ENCODE data around the gene GRIK4. TPM values are rescaled to one million over a fixed set of nuclear protein-coding genes. Genes with fewer than 3 reads are reported as not detected.

GRIK4 gene
- total RNA-seq, 2 donors from 2014 or later = not detected

GRCh38 chr11:120545813-120546212 lies 34.3 kb downstream of the GRIK4 start:
- Mint-ChIP-seq H3K36me3 (ENCODE audit: low read depth) (no peaks in the 10 kb centered on the region), H3K9me3 (no peaks in the 10 kb centered on the region), H3K4me1 (no peaks in the 10 kb centered on the region), H3K27ac (no peak overlapping the region), H3K4me3 (no peak overlapping the region), H3K27me3 (peaks cover 30% of the 10 kb centered on the region)
- no peak for ATAC-seq (replicated peaks)

GRCh38 chr11:120546312-120547205 lies 35.0 kb downstream of the GRIK4 start:
- H3K4me3 Mint-ChIP-seq = no peak overlapping the region
- H3K27me3 Mint-ChIP-seq = peaks cover 31% of the 10 kb centered on the region
- H3K36me3 Mint-ChIP-seq (ENCODE audit: low read depth) = no peaks in the 10 kb centered on the region
- no peak overlapping the region for H3K27ac Mint-ChIP-seq
- H3K9me3 Mint-ChIP-seq = no peaks in the 10 kb centered on the region
- H3K4me1 Mint-ChIP-seq = no peaks in the 10 kb centered on the region
- ATAC-seq (replicated peaks) = no peak

DNA sequence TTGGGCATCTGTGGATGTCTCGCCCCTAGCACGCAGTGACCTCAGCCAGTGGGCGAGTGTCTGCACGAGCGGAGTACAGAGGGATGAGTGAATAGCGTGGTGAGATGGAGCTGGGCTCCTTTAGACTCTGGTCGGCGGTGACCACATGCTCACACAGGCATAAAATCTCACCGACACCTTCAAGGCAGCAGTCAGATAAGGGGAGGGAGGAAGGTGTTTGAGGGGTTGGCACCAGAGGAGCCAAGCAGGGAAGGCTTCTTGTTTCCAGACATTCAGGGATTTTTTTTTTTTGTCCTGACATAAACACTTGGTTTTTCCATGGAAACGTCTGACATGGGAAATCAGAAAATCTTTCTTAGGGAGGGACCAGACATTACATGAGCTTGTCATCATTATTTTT lies 35.8 kb downstream of the GRIK4 start:
- Mint-ChIP-seq H3K9me3 (no peaks in the 10 kb centered on the region), H3K4me3 (no peak overlapping the region), H3K27me3 (peaks cover 28% of the 10 kb centered on the region), H3K36me3 (ENCODE audit: low read depth) (no peaks in the 10 kb centered on the region), H3K4me1 (no peaks in the 10 kb centered on the region), H3K27ac (no peak overlapping the region)
- ATAC-seq (replicated peaks) = no peak

DNA sequence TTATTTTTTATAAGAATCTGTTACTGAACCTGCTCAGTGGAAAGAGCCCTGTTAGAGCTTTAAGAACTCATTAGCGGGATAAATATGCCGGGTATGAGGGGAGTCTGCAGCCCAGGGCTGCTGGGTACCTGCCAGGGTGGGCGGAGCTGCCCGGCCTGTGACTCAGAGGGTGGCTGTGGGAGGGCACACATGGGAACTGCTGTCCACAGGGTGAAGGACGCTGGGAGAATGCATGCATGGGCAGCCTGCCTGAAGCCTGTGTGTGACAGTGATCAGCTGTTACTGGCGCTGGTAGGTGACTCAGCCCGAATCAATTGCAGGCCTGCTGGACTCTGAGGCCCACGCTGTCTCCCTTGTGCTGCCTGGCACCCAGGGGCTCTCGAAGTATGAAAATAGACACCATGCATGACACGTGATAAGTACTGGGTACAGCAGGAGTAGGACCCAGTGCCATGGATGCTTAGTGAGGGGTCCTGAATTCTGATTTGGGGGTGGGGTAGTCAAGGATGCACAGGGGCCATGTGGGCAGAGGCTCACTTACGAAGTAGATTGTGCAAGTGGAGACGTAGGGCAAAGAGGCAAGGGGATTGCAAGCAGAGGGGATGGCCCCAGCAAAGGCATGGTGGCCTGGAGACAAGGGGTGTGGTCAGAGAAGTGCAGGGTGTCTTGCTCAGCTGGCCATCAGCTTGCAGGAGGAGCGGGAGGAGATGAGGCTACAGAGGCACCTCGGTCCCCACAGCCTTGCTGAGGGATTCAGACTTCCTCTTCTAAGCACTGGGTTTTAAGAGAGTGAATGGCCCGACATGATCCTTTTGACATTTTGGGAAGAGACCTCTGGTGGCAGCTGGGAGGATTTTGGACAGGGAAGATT lies 36.5 kb downstream of the GRIK4 start:
- ATAC-seq (replicated peaks) = no peak
- Mint-ChIP-seq H3K27ac (no peak overlapping the region), H3K9me3 (no peaks in the 10 kb centered on the region), H3K4me1 (no peaks in the 10 kb centered on the region), H3K36me3 (ENCODE audit: low read depth) (no peaks in the 10 kb centered on the region), H3K4me3 (no peak overlapping the region), H3K27me3 (peaks cover 30% of the 10 kb centered on the region)

GRCh38 chr11:120548682-120549209 lies 37.2 kb downstream of the GRIK4 start:
- Mint-ChIP-seq H3K4me3 (no peak overlapping the region), H3K27ac (no peak overlapping the region), H3K4me1 (no peaks in the 10 kb centered on the region), H3K27me3 (peaks cover 32% of the 10 kb centered on the region), H3K9me3 (no peaks in the 10 kb centered on the region), H3K36me3 (ENCODE audit: low read depth) (no peaks in the 10 kb centered on the region)
- ATAC-seq (replicated peaks) = no peak

DNA sequence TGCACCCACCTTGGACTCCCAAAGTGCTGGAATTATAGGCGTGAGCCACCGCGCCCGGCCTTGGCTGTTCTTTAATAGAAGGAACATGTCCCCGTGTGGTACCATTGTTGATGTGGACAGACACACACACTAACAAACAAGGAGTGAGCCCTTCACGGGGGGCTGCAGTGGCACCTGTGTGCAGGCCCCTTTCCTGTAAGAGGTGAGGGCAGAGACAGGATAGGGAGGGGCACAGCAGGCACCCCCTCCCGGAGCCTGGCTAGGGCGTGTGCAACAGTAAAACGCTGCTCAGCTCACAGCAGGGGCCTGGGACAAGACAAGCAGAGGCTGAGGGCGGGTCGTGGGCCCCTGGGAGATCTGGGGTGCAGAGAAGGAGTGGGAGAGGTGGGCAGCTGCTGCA lies 37.8 kb downstream of the GRIK4 start:
- Mint-ChIP-seq H3K36me3 (ENCODE audit: low read depth) (no peaks in the 10 kb centered on the region), H3K27me3 (peaks cover 32% of the 10 kb centered on the region), H3K4me3 (no peak overlapping the region), H3K9me3 (no peaks in the 10 kb centered on the region), H3K27ac (no peak overlapping the region), H3K4me1 (no peaks in the 10 kb centered on the region)
- no peak for ATAC-seq (replicated peaks)

DNA sequence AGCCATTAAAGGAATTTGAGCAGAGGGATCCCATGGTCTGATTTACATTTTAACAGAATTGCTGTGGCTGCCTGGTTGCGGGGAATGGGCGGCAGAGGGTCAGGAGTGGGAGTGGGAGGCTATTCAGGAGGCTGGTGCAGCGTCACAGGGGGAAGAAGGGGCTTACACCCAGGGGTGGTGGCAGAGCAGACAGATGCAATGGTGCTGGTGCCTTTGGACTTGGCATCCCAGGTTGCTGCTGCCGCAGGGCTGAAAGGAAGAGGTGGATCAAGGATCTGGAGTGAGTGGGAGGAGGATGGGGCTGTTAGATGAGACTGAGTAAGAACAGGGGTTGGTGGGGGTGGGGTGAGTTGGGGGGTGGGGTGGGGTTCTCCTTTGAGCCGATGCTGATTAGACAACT lies 38.5 kb downstream of the GRIK4 start:
- no peak overlapping the region for H3K27ac Mint-ChIP-seq
- no peaks in the 10 kb centered on the region for H3K9me3 Mint-ChIP-seq
- no peaks in the 10 kb centered on the region for H3K36me3 Mint-ChIP-seq (ENCODE audit: low read depth)
- no peak for ATAC-seq (replicated peaks)
- no peaks in the 10 kb centered on the region for H3K4me1 Mint-ChIP-seq
- peaks cover 32% of the 10 kb centered on the region for H3K27me3 Mint-ChIP-seq
- no peak overlapping the region for H3K4me3 Mint-ChIP-seq

GRCh38 chr11:120551191-120551590 lies 39.6 kb downstream of the GRIK4 start:
- H3K9me3 Mint-ChIP-seq = no peaks in the 10 kb centered on the region
- H3K27ac Mint-ChIP-seq = no peak overlapping the region
- no peaks in the 10 kb centered on the region for H3K36me3 Mint-ChIP-seq (ENCODE audit: low read depth)
- H3K4me1 Mint-ChIP-seq = no peaks in the 10 kb centered on the region
- H3K4me3 Mint-ChIP-seq = no peak overlapping the region
- peaks cover 32% of the 10 kb centered on the region for H3K27me3 Mint-ChIP-seq
- ATAC-seq (replicated peaks) = no peak

- Mint-ChIP-seq H3K27me3 (peaks cover 20% of the 10 kb centered on the region), H3K36me3 (ENCODE audit: low read depth) (no peaks in the 10 kb centered on the region), H3K4me3 (no peak overlapping the region), H3K27ac (no peak overlapping the region), H3K4me1 (no peaks in the 10 kb centered on the region), H3K9me3 (no peaks in the 10 kb centered on the region)
- ATAC-seq (replicated peaks) = no peak
Observed at GRCh38 chr11:120554766-120555432, 43.4 kb downstream of the GRIK4 start.

GRCh38 chr11:120555433-120555773 lies 43.9 kb downstream of the GRIK4 start:
- Mint-ChIP-seq H3K36me3 (ENCODE audit: low read depth) (no peaks in the 10 kb centered on the region), H3K4me3 (no peak overlapping the region), H3K9me3 (no peaks in the 10 kb centered on the region), H3K4me1 (no peaks in the 10 kb centered on the region), H3K27ac (no peak overlapping the region), H3K27me3 (peaks cover 15% of the 10 kb centered on the region)
- ATAC-seq (replicated peaks) = no peak

DNA sequence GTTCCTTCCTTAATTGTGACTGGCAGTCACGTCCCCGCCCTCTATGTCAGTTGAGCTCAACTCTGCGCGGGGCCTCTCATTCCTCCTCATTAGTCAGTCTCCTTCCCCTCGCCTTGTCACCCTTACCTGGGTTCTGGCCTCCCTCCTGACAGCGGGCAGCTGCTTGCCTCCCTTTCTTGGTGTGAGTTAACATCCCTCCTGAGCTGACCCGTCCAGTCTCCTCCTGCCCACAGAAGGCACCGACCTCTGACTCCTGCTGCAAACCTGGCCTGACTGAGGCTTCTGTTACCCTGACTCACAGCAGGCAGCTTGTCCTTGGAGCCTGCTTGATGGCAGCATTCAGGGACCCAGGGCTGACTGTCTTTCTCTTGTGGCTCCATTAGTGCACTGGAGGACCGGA lies 45.2 kb downstream of the GRIK4 start:
- H3K27me3 Mint-ChIP-seq = peaks cover 17% of the 10 kb centered on the region
- no peak overlapping the region for H3K4me3 Mint-ChIP-seq
- no peak overlapping the region for H3K27ac Mint-ChIP-seq
- no peaks in the 10 kb centered on the region for H3K4me1 Mint-ChIP-seq
- ATAC-seq (replicated peaks) = no peak
- no peaks in the 10 kb centered on the region for H3K9me3 Mint-ChIP-seq
- no peaks in the 10 kb centered on the region for H3K36me3 Mint-ChIP-seq (ENCODE audit: low read depth)

GRCh38 chr11:120558744-120559431 lies 47.3 kb downstream of the GRIK4 start:
- peaks cover 27% of the 10 kb centered on the region for H3K27me3 Mint-ChIP-seq
- no peaks in the 10 kb centered on the region for H3K36me3 Mint-ChIP-seq (ENCODE audit: low read depth)

DNA sequence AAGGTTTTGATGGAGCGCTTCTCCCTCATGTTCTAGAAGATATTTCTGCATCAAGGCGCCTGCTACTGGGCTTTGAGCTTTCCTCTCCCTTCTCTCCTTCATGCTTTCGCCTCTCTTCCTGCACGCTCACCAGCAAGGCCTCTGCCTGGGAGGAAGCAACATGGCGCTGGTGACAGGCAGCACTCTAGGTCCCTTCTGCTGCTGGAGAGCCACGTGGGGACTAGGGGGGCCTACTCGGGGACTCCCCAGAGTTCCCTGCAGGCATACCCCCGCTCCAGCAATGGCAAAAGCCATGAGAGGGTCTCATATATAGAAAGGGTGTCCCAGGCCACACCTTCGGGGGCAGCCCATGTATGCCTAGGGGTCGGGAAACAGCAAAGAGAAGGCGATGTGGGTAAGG lies 49.7 kb downstream of the GRIK4 start:
- no peak overlapping the region for H3K27ac Mint-ChIP-seq

More at GRCh38 chr11:120558744-120559431, 47.3 kb downstream of the GRIK4 start:
- Mint-ChIP-seq H3K4me3 (no peak overlapping the region), H3K4me1 (no peaks in the 10 kb centered on the region), H3K9me3 (no peaks in the 10 kb centered on the region), H3K27ac (no peak overlapping the region)
- ATAC-seq (replicated peaks) = no peak

More for the DNA sequence above, 49.7 kb downstream of the GRIK4 start:
- peaks cover 40% of the 10 kb centered on the region for H3K27me3 Mint-ChIP-seq
- no peak overlapping the region for H3K4me3 Mint-ChIP-seq
- ATAC-seq (replicated peaks) = no peak
- H3K9me3 Mint-ChIP-seq = no peaks in the 10 kb centered on the region
- no peaks in the 10 kb centered on the region for H3K4me1 Mint-ChIP-seq
- H3K36me3 Mint-ChIP-seq (ENCODE audit: low read depth) = no peaks in the 10 kb centered on the region

All from activated T-helper 17 cell treated with anti-CD3 and anti-CD28 coated beads, Interleukin-2, amount 50 U/mL, for 72 hours (primary cell).